Activated CD4-positive, alpha-beta T cell treated with anti-CD3 and anti-CD28 coated beads, Interleukin-2, amount 10 ng/mL, durations not matched to agents 7 days and 5 days (primary cell): ENCODE measurements around the gene CFAP100. TPM values are rescaled to one million over a fixed set of nuclear protein-coding genes. Genes with fewer than 3 reads are reported as not detected.

Source experiments
- CTCF ChIA-PET: fragments of 350-600 bp; sonication (Branson Sonifier 250); formaldehyde crosslinking; loops from one replicate; lab custom pipeline; 2021; ENCODE audit warnings: antibody characterized with exemption; lab: Charles Lee
- POLR2A ChIA-PET: fragments of 350-600 bp; sonication (Branson Sonifier 250); formaldehyde crosslinking; loops from one replicate; lab custom pipeline; 2021; ENCODE audit warnings: antibody characterized with exemption; lab: Charles Lee
- DNase-seq: peaks from one replicate; pipeline ENCODE4 v3.0.0-alpha.2; 2020
- H3K27ac Mint-ChIP-seq: one replicate; pipeline ENCODE4 v1.8.0; 2021; ENCODE audit warnings: mild to moderate bottlenecking, moderate library complexity, mixed read lengths
- H3K27me3 Mint-ChIP-seq: one replicate; pipeline ENCODE4 v1.8.0; 2021; ENCODE audit warnings: mixed read lengths
- H3K36me3 Mint-ChIP-seq: one replicate; pipeline ENCODE4 v1.8.0; 2021; ENCODE audit warnings: low read depth, mixed read lengths
- H3K4me1 Mint-ChIP-seq: one replicate; pipeline ENCODE4 v1.8.0; 2021; ENCODE audit warnings: mixed read lengths
- H3K4me3 Mint-ChIP-seq: one replicate; pipeline ENCODE4 v1.8.0; 2021; ENCODE audit warnings: mild to moderate bottlenecking, moderate library complexity, mixed read lengths
- H3K9me3 Mint-ChIP-seq: one replicate; pipeline ENCODE4 v1.8.0; 2021; ENCODE audit warnings: mixed read lengths
- total RNA-seq, 2 experiments: library from RNA; stranded (reverse); gene quantifications; one replicate each; pipeline ENCODE4 v1.2.3, GENCODE V29; 2021

The CFAP100 gene
- total RNA-seq, 2 experiments from 2014 or later = not detected

GRCh38 chr3:126361211-126361610, 33.5 kb upstream of the CFAP100 start:
- no peaks in the 10 kb centered on the region for H3K9me3 Mint-ChIP-seq
- H3K4me3 Mint-ChIP-seq = no peak overlapping the region
- ChIA-PET POLR2A (no interaction called here), CTCF (no interaction called here)
- no peak overlapping the region for H3K27ac Mint-ChIP-seq
- H3K36me3 Mint-ChIP-seq = no peaks in the 10 kb centered on the region
- H3K27me3 Mint-ChIP-seq = peaks cover 40% of the 10 kb centered on the region
- no peak for DNase-seq
- H3K4me1 Mint-ChIP-seq = peaks cover 10% of the 10 kb centered on the region

- H3K4me3 Mint-ChIP-seq = no peak overlapping the region
- H3K27me3 Mint-ChIP-seq = peaks cover 20% of the 10 kb centered on the region
- CTCF ChIA-PET = interaction anchor here (1.2 kb wide), 1 partner anchor 10 kb away, joined by 4 read pairs; no protein-coding TSS in a partner anchor
- no peak overlapping the region for H3K27ac Mint-ChIP-seq
- H3K4me1 Mint-ChIP-seq = no peaks in the 10 kb centered on the region
- no peaks in the 10 kb centered on the region for H3K36me3 Mint-ChIP-seq
- POLR2A ChIA-PET = no interaction called here
- no peak for DNase-seq
- no peaks in the 10 kb centered on the region for H3K9me3 Mint-ChIP-seq
Observed at GRCh38 chr3:126364130-126364695, 30.5 kb upstream of the CFAP100 start.

- H3K4me3 Mint-ChIP-seq = no peak overlapping the region
- no peaks in the 10 kb centered on the region for H3K4me1 Mint-ChIP-seq
- no peaks in the 10 kb centered on the region for H3K36me3 Mint-ChIP-seq
- H3K27ac Mint-ChIP-seq = no peak overlapping the region
- no peak for DNase-seq
- CTCF ChIA-PET = interaction anchor here (1.2 kb wide), 1 partner anchor 10 kb away, joined by 4 read pairs; no protein-coding TSS in a partner anchor
- POLR2A ChIA-PET = no interaction called here
- H3K9me3 Mint-ChIP-seq = no peaks in the 10 kb centered on the region
- peaks cover 14% of the 10 kb centered on the region for H3K27me3 Mint-ChIP-seq
Observed at GRCh38 chr3:126364731-126365301, 29.9 kb upstream of the CFAP100 start.

- no peak overlapping the region for H3K27ac Mint-ChIP-seq
- H3K9me3 Mint-ChIP-seq = no peaks in the 10 kb centered on the region
- CTCF ChIA-PET = no interaction called here
- no peaks in the 10 kb centered on the region for H3K4me1 Mint-ChIP-seq
- H3K4me3 Mint-ChIP-seq = no peak overlapping the region
- POLR2A ChIA-PET = no interaction called here
- no peaks in the 10 kb centered on the region for H3K36me3 Mint-ChIP-seq
- DNase-seq = no peak
- peaks cover 9% of the 10 kb centered on the region for H3K27me3 Mint-ChIP-seq
Observed at GRCh38 chr3:126365351-126366277, 29.1 kb upstream of the CFAP100 start.

- CTCF ChIA-PET = no interaction called here
- no peak overlapping the region for H3K4me3 Mint-ChIP-seq
Observed at GRCh38 chr3:126367316-126367805, 27.3 kb upstream of the CFAP100 start.

GRCh38 chr3:126369490-126369889, 25.2 kb upstream of the CFAP100 start:
- Mint-ChIP-seq H3K9me3 (no peaks in the 10 kb centered on the region), H3K36me3 (no peaks in the 10 kb centered on the region), H3K4me1 (no peaks in the 10 kb centered on the region), H3K27me3 (no peaks in the 10 kb centered on the region), H3K4me3 (no peak overlapping the region), H3K27ac (no peak overlapping the region)
- DNase-seq = no peak
- CTCF ChIA-PET = no interaction called here
- POLR2A ChIA-PET = no interaction called here

More at GRCh38 chr3:126367316-126367805, 27.3 kb upstream of the CFAP100 start:
- no peak for DNase-seq
- no peaks in the 10 kb centered on the region for H3K9me3 Mint-ChIP-seq
- no peaks in the 10 kb centered on the region for H3K36me3 Mint-ChIP-seq
- no peak overlapping the region for H3K27ac Mint-ChIP-seq
- POLR2A ChIA-PET = no interaction called here
- no peaks in the 10 kb centered on the region for H3K4me1 Mint-ChIP-seq
- H3K27me3 Mint-ChIP-seq = peaks cover 3% of the 10 kb centered on the region

DNA sequence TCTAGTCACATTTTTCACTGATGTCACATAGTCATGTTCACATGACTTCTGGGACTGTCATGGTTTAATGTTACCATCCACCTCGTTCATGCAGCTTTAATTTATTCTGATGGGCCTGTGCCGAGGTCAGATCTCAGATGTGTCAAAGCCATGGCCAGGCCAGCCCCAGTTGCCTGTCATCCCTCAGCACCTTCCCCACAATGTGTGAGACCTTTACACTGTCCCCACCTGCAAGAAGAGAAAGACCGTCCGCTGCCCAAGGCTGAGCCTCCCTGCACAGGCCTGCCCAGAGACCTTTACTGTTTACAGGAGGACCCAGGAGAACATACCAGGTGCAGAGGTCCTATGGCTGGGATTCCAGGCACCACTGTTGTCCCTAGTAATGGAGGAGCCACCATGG, 24.7 kb upstream of the CFAP100 start:
- Mint-ChIP-seq H3K36me3 (no peaks in the 10 kb centered on the region), H3K9me3 (no peaks in the 10 kb centered on the region), H3K27ac (no peak overlapping the region), H3K4me1 (no peaks in the 10 kb centered on the region), H3K4me3 (no peak overlapping the region), H3K27me3 (no peaks in the 10 kb centered on the region)
- ChIA-PET POLR2A (no interaction called here), CTCF (no interaction called here)
- DNase-seq = no peak

GRCh38 chr3:126370606-126371005, 24.1 kb upstream of the CFAP100 start:
- ChIA-PET CTCF (interaction anchor here (1.1 kb wide), 1 partner anchor 11 kb away, joined by 3 read pairs; no protein-coding TSS in a partner anchor), POLR2A (no interaction called here)
- no peaks in the 10 kb centered on the region for H3K4me1 Mint-ChIP-seq
- DNase-seq = no peak
- no peaks in the 10 kb centered on the region for H3K27me3 Mint-ChIP-seq
- H3K36me3 Mint-ChIP-seq = no peaks in the 10 kb centered on the region
- no peaks in the 10 kb centered on the region for H3K9me3 Mint-ChIP-seq
- H3K27ac Mint-ChIP-seq = no peak overlapping the region
- H3K4me3 Mint-ChIP-seq = no peak overlapping the region

- DNase-seq = no peak
- no peaks in the 10 kb centered on the region for H3K4me1 Mint-ChIP-seq
- H3K4me3 Mint-ChIP-seq = no peak overlapping the region
- no peak overlapping the region for H3K27ac Mint-ChIP-seq
- no peaks in the 10 kb centered on the region for H3K27me3 Mint-ChIP-seq
- POLR2A ChIA-PET = no interaction called here
- no peaks in the 10 kb centered on the region for H3K9me3 Mint-ChIP-seq
- H3K36me3 Mint-ChIP-seq = no peaks in the 10 kb centered on the region
- CTCF ChIA-PET = interaction anchor here (0.8 to 1.1 kb wide), 2 partner anchors 12 to 21 kb away, joined by 3 read pairs; no protein-coding TSS in a partner anchor
Observed at GRCh38 chr3:126371096-126371705, 23.5 kb upstream of the CFAP100 start.

DNA sequence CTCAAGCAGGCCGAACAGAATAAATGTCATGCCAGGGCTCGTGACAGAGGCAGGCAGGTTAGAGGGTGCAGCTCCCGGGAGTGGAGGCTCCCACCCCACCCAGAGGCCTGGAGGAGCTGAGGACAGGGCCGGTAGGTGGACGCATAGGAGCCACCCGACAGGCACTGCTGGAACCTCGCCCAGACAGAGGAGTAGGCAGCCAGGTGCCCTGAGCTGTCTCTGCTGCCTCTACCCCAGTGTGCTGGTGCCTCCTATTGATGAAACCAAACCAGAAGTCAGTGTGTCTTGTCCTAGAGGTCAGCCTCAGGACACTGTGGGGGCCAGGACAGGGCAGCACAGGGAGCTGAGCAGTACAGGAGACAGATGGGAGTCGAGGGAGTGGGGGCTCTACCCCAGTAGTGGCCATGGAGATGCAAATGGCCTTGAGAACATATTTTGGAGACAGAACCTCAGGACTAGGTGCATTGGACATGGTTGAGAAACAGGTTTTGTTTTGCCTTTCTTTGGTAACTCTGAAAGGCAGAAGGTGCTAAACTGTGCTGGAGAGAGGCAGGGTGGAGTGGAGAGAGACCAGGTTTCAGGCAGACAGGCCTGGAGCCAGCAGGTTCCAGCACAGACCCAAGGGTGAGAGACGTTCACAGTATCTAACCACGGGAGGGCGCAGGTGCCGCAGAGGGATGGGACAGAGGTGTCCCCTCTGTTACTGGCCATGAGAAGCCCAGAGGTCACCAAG, 22.1 kb upstream of the CFAP100 start:
- H3K9me3 Mint-ChIP-seq = no peaks in the 10 kb centered on the region
- POLR2A ChIA-PET = no interaction called here
- DNase-seq = no peak
- no peak overlapping the region for H3K27ac Mint-ChIP-seq
- H3K4me3 Mint-ChIP-seq = no peak overlapping the region
- no peaks in the 10 kb centered on the region for H3K4me1 Mint-ChIP-seq
- no peaks in the 10 kb centered on the region for H3K27me3 Mint-ChIP-seq
- CTCF ChIA-PET = no interaction called here
- H3K36me3 Mint-ChIP-seq = no peaks in the 10 kb centered on the region

DNA sequence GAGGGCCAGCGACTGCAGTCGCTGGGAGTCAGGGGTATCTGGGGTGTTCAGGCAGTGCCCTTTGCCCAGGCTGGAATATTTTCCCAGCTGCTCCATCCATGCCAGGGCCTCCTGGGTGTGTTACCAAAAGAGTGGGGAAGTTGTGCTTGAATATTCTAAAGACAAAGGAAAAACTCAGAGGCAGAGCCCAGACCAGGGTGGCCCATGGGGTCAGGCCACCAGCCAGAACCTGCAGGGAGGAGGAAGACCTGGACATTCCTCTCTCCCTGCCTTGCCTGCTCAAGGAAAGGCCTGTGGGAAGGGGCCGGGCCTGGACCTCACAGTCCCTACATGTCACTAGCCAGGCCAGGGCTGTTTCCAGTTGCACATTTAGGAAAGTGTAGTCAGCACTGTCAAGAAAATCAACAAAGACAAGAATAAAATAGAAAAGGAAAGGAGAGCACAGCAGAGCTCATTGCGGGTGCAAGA, 21.5 kb upstream of the CFAP100 start:
- H3K27ac Mint-ChIP-seq = no peak overlapping the region
- DNase-seq = no peak
- H3K9me3 Mint-ChIP-seq = no peaks in the 10 kb centered on the region
- ChIA-PET CTCF (no interaction called here), POLR2A (no interaction called here)
- no peaks in the 10 kb centered on the region for H3K4me1 Mint-ChIP-seq
- no peak overlapping the region for H3K4me3 Mint-ChIP-seq
- no peaks in the 10 kb centered on the region for H3K27me3 Mint-ChIP-seq
- H3K36me3 Mint-ChIP-seq = no peaks in the 10 kb centered on the region
